CD14-positive monocyte (primary cell): ENCODE data around the gene ATP11A. TPM values are rescaled to one million over a fixed set of nuclear protein-coding genes. Genes with fewer than 3 reads are reported as not detected.
A peak's percentile ranks its signal among the peaks of the same experiment; 100 is the strongest.

Experiments
- DNase-seq, 3 donors: peaks; one replicate each; pipeline ENCODE4 v3.0.0-alpha.2; 2011 to 2022
- H2AFZ ChIP-seq: 2 replicates; pipeline ENCODE4 v1.6.0; 2012; ENCODE audit warnings: mild to moderate bottlenecking, low read depth, low read length, inconsistent platforms; ENCODE audit not compliant: insufficient read depth, poor library complexity, severe bottlenecking
- H3K27ac ChIP-seq, 2 donors: 1 replicate in 1 of 2; 2 replicates in 1 of 2; pipeline ENCODE4 v1.5.1; 2012 to 2013; ENCODE audit warnings: low read length in 2 of 2, control low read depth in 1 of 2, inconsistent platforms in 1 of 2, low read depth in 1 of 2, mild to moderate bottlenecking in 1 of 2
- H3K27me3 ChIP-seq, 2 donors: one replicate each; pipeline versions ENCODE4 v1.6.0 to v1.6.1; 2011 to 2013; ENCODE audit warnings: low read length in 2 of 2; ENCODE audit not compliant: control insufficient read depth in 2 of 2, insufficient read depth in 2 of 2
- H3K36me3 ChIP-seq, 2 donors: replicated peaks in 1 of 2; 1 replicate in 1 of 2; 2 replicates in 1 of 2; pipeline versions ENCODE4 v1.5.1 to v1.6.1; 2012 to 2013; ENCODE audit warnings: low read length in 2 of 2, control low read depth in 1 of 2, inconsistent platforms in 1 of 2, mild to moderate bottlenecking in 1 of 2; ENCODE audit not compliant: insufficient read depth in 2 of 2, control insufficient read depth in 1 of 2
- H3K4me1 ChIP-seq, 2 donors: 1 replicate in 1 of 2; 2 replicates in 1 of 2; pipeline versions ENCODE4 v1.5.1 to v1.6.1; 2012 to 2013; ENCODE audit warnings: low read length in 2 of 2, control low read depth in 1 of 2, inconsistent platforms in 1 of 2, mild to moderate bottlenecking in 1 of 2, moderate library complexity in 1 of 2; ENCODE audit not compliant: insufficient read depth in 2 of 2, control insufficient read depth in 1 of 2
- H3K4me2 ChIP-seq: replicated peaks from 2 replicates; pipeline ENCODE3; 2012; ENCODE audit warnings: low read length, moderate library complexity, mild to moderate bottlenecking; ENCODE audit not compliant: poor library complexity, severe bottlenecking; ENCODE audit errors: extremely low read depth
- H3K4me3 ChIP-seq, 3 experiments: fragments of 200-600 bp in 1 of 3; sonication (generic) in 1 of 3; replicated peaks in 1 of 3; 1 replicate in 2 of 3; 2 replicates in 1 of 3; pipeline ENCODE4 v1.5.1; 2011 to 2013; ENCODE audit warnings: low read length in 3 of 3, mild to moderate bottlenecking in 3 of 3, control low read depth in 2 of 3, low read depth in 2 of 3, inconsistent platforms in 1 of 3, moderate library complexity in 1 of 3
- H3K79me2 ChIP-seq: 2 replicates; pipeline ENCODE4 v1.6.0; 2012; ENCODE audit warnings: mild to moderate bottlenecking, control low read depth, inconsistent platforms, low read length, moderate library complexity; ENCODE audit not compliant: insufficient read depth
- H3K9ac ChIP-seq: 2 replicates; pipeline ENCODE4 v1.6.0; 2017; ENCODE audit warnings: low read length, mild to moderate bottlenecking; ENCODE audit not compliant: insufficient read depth, poor library complexity, severe bottlenecking
- H3K9me3 ChIP-seq, 2 donors: replicated peaks in 1 of 2; 1 replicate in 1 of 2; 2 replicates in 1 of 2; pipeline versions ENCODE4 v1.5.1 to v1.6.1; 2012 to 2013; ENCODE audit warnings: low read length in 2 of 2, control low read depth in 1 of 2; ENCODE audit not compliant: control insufficient read depth in 1 of 2, insufficient read depth in 1 of 2
- H4K20me1 ChIP-seq: 2 replicates; pipeline ENCODE4 v1.6.0; 2012; ENCODE audit warnings: mild to moderate bottlenecking, low read length, control low read depth, moderate library complexity; ENCODE audit not compliant: insufficient read depth
- H3K27ac Mint-ChIP-seq, 7 donors: one replicate each; pipeline ENCODE4 v1.8.0; 2020; ENCODE audit warnings: mild to moderate bottlenecking in 7 of 7, mixed read lengths in 7 of 7, moderate library complexity in 6 of 7, inconsistent platforms in 2 of 7
- H3K27me3 Mint-ChIP-seq, 3 donors: one replicate each; pipeline ENCODE4 v1.8.0; 2021 to 2022; ENCODE audit warnings: low read depth in 3 of 3, mild to moderate bottlenecking in 3 of 3, mixed read lengths in 3 of 3, moderate library complexity in 3 of 3, inconsistent platforms in 1 of 3
- H3K36me3 Mint-ChIP-seq, 2 donors: one replicate each; pipeline ENCODE4 v1.8.0; 2020; ENCODE audit warnings: mixed read lengths in 2 of 2, inconsistent platforms in 1 of 2, mild to moderate bottlenecking in 1 of 2
- H3K4me1 Mint-ChIP-seq: one replicate; pipeline ENCODE4 v1.8.0; 2020; ENCODE audit warnings: mild to moderate bottlenecking, mixed read lengths
- H3K4me3 Mint-ChIP-seq, 2 donors: one replicate each; pipeline ENCODE4 v1.8.0; 2020; ENCODE audit warnings: mild to moderate bottlenecking in 2 of 2, mixed read lengths in 2 of 2, moderate library complexity in 1 of 2
- H3K9me3 Mint-ChIP-seq, 7 donors: one replicate each; pipeline ENCODE4 v1.8.0; 2020 to 2022; ENCODE audit warnings: mixed read lengths in 7 of 7, mild to moderate bottlenecking in 6 of 7, moderate library complexity in 6 of 7, inconsistent platforms in 2 of 7
- WGBS: methylation state at CpG from one replicate; pipeline ENCODE4 v1.1.5; 2013; ENCODE audit warnings: missing lambda C conversion rate; ENCODE audit not compliant: insufficient coverage; 5-methylcytosine and 5-hydroxymethylcytosine counted together
- intact Hi-C, 2 donors: fragments of 100-400 bp; cut with micrococcal nuclease; formaldehyde crosslinking; loops; one replicate each; pipeline versions ENCODE4 v1.15.0 to v1.15.1; 2023
- polyA plus RNA-seq, 3 donors: library from polyadenylated mRNA; depleted of rRNA in 1 of 3; unstranded in 2 of 3; stranded (reverse) in 1 of 3; fragments of 300-500 nt in 2 of 3; fragments of >200 nt in 1 of 3; fragmentation: Illumina TruSeq in 2 of 3; gene quantifications; 1 replicate in 2 of 3; 2 replicates in 1 of 3; pipeline ENCODE4 v1.2.3, GENCODE V29; 2012 to 2021
- TF ChIP-seq, protein P1 (sequence below): fragments of 200-600 bp; IDR thresholded peaks from one replicate; pipeline ENCODE4 v1.8.0; 2022; ENCODE audit warnings: antibody characterized with exemption, mild to moderate bottlenecking

Gene ATP11A
- polyA plus RNA-seq, 3 donors, result 7.2 to 45.4 (median 7.6) TPM

DNA sequence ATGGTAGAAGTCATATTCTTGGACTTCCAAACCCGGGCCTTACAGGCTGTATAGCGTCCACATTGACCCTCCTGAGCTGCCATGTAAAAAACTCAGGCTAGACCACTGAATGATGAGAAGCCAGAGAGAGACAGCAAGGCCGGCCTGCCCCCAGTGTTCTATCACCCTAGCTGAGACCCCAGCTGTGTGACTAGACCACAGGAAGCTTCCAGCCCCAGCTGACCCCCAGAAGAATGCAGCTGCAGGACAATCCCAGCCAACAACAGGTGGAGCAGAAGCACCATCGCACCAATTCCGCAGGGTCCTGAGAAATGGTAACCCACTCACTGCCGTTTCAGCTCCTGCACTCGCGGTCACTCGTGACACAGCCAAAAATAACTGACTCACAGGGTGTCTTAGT, 2.9 kb upstream of the ATP11A start:
- Mint-ChIP-seq H3K4me1 (peaks cover 33% of the 10 kb centered on the region), H3K27me3 (peaks cover 2 to 9% (median 4%) of the 10 kb centered on the region in 3 donors), H3K36me3 (peaks cover 5 to 10% of the 10 kb centered on the region in 2 donors), H3K9me3 (peaks cover 0 to 2% (median 0%) of the 10 kb centered on the region in 7 donors), H3K4me3 (no peak overlapping the region), H3K27ac (no peak overlapping the region)
- Histone ChIP-seq H3K79me2 (peaks cover 38% of the 10 kb centered on the region), H2AFZ (no peak overlapping the region), H3K4me3 (no peak overlapping the region), H3K4me1 (peaks cover 27 to 28% of the 10 kb centered on the region in 2 donors), H3K36me3 (peaks cover 0 to 3% of the 10 kb centered on the region in 2 donors), H3K9ac (no peak overlapping the region), H3K27ac (no peak overlapping the region), H4K20me1 (peaks cover 18% of the 10 kb centered on the region), H3K27me3 (no peaks in the 10 kb centered on the region), H3K4me2 (no peak overlapping the region), H3K9me3 (no peaks in the 10 kb centered on the region)
- DNase-seq, result no peak
- TF ChIP-seq, protein P1, sequence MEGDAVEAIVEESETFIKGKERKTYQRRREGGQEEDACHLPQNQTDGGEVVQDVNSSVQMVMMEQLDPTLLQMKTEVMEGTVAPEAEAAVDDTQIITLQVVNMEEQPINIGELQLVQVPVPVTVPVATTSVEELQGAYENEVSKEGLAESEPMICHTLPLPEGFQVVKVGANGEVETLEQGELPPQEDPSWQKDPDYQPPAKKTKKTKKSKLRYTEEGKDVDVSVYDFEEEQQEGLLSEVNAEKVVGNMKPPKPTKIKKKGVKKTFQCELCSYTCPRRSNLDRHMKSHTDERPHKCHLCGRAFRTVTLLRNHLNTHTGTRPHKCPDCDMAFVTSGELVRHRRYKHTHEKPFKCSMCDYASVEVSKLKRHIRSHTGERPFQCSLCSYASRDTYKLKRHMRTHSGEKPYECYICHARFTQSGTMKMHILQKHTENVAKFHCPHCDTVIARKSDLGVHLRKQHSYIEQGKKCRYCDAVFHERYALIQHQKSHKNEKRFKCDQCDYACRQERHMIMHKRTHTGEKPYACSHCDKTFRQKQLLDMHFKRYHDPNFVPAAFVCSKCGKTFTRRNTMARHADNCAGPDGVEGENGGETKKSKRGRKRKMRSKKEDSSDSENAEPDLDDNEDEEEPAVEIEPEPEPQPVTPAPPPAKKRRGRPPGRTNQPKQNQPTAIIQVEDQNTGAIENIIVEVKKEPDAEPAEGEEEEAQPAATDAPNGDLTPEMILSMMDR, result no peak
- intact Hi-C loops, result loop anchor here in 1 of 2 donors (5.0 kb wide), 1 partner anchor 105 kb away; no protein-coding TSS in a partner anchor
- 83% methylated on average over 9 of the region's 9 CpGs for WGBS

DNA sequence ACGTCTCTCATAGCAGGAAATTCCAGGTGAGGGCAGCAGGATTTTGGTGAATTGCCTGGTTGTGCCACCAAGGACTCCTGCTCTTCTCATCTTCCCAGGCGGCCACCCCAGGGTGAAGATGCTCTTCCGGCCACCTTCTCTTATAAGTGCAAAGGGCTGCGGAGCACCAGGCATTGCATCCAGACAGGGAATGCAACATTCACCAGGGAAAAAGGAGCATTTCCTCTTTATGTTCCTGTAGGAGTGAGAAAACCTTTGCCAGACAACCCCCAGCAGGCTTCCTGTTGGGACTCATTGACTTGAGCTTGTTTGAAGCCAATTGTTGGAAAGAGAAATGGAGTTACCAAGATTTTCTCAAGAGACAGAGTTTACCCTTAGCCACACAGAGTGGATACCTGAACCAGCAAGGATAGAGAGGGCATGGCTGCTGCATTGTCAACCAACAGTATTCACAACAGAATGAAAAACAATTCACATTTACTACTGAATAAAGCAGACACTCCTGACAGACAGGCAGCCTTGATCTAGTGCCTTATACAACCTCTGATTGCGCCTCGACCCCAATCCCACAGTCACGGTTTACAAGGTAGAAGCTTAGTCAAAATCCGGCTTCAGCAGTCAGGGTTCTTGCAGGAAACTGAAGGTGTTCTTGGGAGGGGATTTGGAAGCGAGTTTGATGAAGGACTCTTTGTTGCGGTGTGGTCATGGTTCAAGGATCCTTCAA, 1.8 kb upstream of the ATP11A start:
- Histone ChIP-seq H3K36me3 (peaks cover 0 to 3% of the 10 kb centered on the region in 2 donors), H3K9ac (peak overlapping the region; percentile 94), H2AFZ (peak overlapping the region; percentile 62), H4K20me1 (peaks cover 29% of the 10 kb centered on the region), H3K4me1 (peaks cover 37% of the 10 kb centered on the region in 2 donors), H3K4me2 (peak overlapping the region; percentile 95), H3K9me3 (no peaks in the 10 kb centered on the region), H3K4me3 (peak overlapping the region in 1 of 3 experiments; percentile 97), H3K79me2 (peaks cover 48% of the 10 kb centered on the region), H3K27ac (peak overlapping the region; percentile 95 to 100), H3K27me3 (no peaks in the 10 kb centered on the region)
- Mint-ChIP-seq H3K9me3 (peaks cover 0 to 2% (median 0%) of the 10 kb centered on the region in 7 donors), H3K4me3 (peak overlapping the region; percentile 89 to 98), H3K27ac (peak overlapping the region; percentile 97 to 99 (median 98)), H3K36me3 (peaks cover 10 to 12% of the 10 kb centered on the region in 2 donors), H3K4me1 (peaks cover 43% of the 10 kb centered on the region), H3K27me3 (peaks cover 0 to 6% (median 2%) of the 10 kb centered on the region in 3 donors)
- WGBS, result 95% methylated on average over 6 of the region's 10 CpGs
- DNase-seq, result no peak
- intact Hi-C loops, result loop anchor here in 1 of 2 donors (5.0 kb wide), 1 partner anchor 106 kb away; no protein-coding TSS in a partner anchor
- TF ChIP-seq, protein P1, result no peak
